NCI-H146 treated with DMSO at 0.1 percent for 48 hours (cell line): ENCODE data around the gene DLL3.

Experiments used
- DNase-seq: peaks from one replicate; lab custom pipeline; 2025; ENCODE audit not compliant: unreplicated experiment; lab: John Stamatoyannopoulos, UW

Gene DLL3

GRCh38 chr19:39481676-39482075, 17.1 kb upstream of the DLL3 start:
- no peak for DNase-seq

GRCh38 chr19:39483141-39483540, 15.6 kb upstream of the DLL3 start:
- DNase-seq = no peak

- no peak for DNase-seq
Measured at GRCh38 chr19:39489756-39490155, 9.0 kb upstream of the DLL3 start.

GRCh38 chr19:39492225-39492624, 6.5 kb upstream of the DLL3 start:
- DNase-seq = no peak

GRCh38 chr19:39492788-39493187, 6.0 kb upstream of the DLL3 start:
- DNase-seq = no peak

GRCh38 chr19:39494661-39495060, 4.1 kb upstream of the DLL3 start:
- no peak for DNase-seq

- DNase-seq = no peak
Measured at GRCh38 chr19:39496063-39496462, 2.7 kb upstream of the DLL3 start.

- no peak for DNase-seq
Measured at GRCh38 chr19:39497701-39497995, 1.1 kb upstream of the DLL3 start.

GRCh38 chr19:39497996-39498797, 550 bp upstream of the DLL3 start:
- DNase-seq = peak; percentile 89

GRCh38 chr19:39499932-39500331, 1.2 kb downstream of the DLL3 start:
- DNase-seq = no peak

GRCh38 chr19:39500543-39500942, 1.8 kb downstream of the DLL3 start:
- DNase-seq = no peak

GRCh38 chr19:39501340-39501739, 2.6 kb downstream of the DLL3 start:
- no peak for DNase-seq

- no peak for DNase-seq
Measured at GRCh38 chr19:39502640-39503417, 4.1 kb downstream of the DLL3 start.

GRCh38 chr19:39506598-39506943, 7.8 kb downstream of the DLL3 start:
- no peak for DNase-seq

GRCh38 chr19:39506944-39507714, 8.4 kb downstream of the DLL3 start:
- DNase-seq = peak; percentile 81

GRCh38 chr19:39507715-39508364, 9.1 kb downstream of the DLL3 start:
- DNase-seq = peak; percentile 50

- no peak for DNase-seq
Measured at GRCh38 chr19:39508629-39509028, 9.9 kb downstream of the DLL3 start.

- DNase-seq = no peak
Measured at GRCh38 chr19:39509233-39509632, 10.5 kb downstream of the DLL3 start.

GRCh38 chr19:39512988-39513387, 14.2 kb downstream of the DLL3 start:
- no peak for DNase-seq

- no peak for DNase-seq
Measured at GRCh38 chr19:39514840-39515550, 16.2 kb downstream of the DLL3 start, which contains the start of gene SELENOV. SELENOV (plus strand) TSS chr19:39515139; CDS start chr19:39515213, 74 bp downstream.
